Activated CD4-positive, alpha-beta T cell treated with anti-CD3 and anti-CD28 coated beads for 1 hour (primary cell): Measurements from ENCODE around the gene NKIRAS2.

Experiments
- DNase-seq: peaks from one replicate; pipeline ENCODE4 v3.0.0-alpha.2; 2020

NKIRAS2 gene

DNA sequence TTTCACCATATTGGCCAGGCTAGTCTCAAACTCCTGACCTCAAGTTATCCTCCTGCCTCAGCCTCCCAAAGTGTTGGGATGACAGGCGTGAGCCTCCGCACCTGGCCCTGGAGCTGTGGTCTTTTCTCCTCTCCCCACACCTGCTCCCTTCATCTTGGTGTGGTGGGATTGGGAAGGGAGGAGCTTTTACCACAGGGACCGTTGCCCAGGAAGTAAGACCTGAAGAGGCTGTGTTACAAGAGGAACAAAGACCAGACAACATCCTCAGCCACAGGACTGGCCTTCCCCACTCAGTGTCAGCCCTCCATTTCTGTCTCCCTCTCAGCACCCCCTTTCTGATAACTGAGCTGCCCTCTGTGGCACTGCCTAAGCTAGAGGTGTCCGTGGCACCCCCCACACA is 39.9 kb downstream of the NKIRAS2 start:
- no peak for DNase-seq

GRCh38 chr17:42060231-42060630 is 40.3 kb downstream of the NKIRAS2 start:
- DNase-seq: no peak

GRCh38 chr17:42061646-42062487 is 42.0 kb downstream of the NKIRAS2 start:
- no peak for DNase-seq

DNA sequence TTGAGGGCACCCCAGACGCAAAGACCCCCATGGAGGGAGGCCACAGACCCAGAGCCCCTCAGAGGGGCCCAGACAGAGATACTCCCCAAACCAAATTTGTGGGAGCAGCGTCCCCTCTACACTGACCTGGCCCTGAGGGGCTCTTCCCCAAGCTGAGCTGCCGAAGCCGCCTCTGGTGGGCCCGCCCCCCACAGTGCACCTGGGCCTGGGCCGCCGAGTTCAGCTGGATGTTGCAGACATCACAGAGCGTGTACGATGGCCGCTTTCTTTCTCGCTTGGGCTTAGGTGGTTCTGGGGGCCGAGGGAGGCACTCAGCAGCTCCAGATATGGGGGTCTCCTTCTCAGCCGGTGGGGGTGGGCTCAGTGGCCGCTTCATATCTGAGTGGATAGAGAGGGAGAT is 42.8 kb downstream of the NKIRAS2 start:
- DNase-seq: no peak

DNA sequence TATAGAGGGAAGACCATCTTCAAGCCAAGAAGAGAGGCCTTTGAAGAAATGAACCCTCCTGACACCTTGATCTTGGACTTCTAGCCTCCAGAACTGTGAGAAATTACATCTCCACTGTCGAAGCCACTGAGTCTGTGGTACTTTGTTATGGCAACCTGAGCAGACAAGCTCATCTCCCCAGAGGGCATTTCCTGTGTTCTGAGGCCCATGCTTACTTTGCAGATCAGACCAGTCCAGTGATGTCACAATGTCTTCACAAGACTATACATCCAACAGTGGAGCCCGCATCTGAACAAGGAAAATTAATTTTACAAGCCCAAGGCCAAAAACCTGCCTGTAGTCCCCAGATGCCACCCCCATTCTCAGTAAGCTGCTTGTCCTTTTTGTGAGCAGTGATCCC is 45.3 kb downstream of the NKIRAS2 start:
- no peak for DNase-seq

GRCh38 chr17:42067371-42068091 is 47.6 kb downstream of the NKIRAS2 start:
- DNase-seq: peak; percentile 54

DNA sequence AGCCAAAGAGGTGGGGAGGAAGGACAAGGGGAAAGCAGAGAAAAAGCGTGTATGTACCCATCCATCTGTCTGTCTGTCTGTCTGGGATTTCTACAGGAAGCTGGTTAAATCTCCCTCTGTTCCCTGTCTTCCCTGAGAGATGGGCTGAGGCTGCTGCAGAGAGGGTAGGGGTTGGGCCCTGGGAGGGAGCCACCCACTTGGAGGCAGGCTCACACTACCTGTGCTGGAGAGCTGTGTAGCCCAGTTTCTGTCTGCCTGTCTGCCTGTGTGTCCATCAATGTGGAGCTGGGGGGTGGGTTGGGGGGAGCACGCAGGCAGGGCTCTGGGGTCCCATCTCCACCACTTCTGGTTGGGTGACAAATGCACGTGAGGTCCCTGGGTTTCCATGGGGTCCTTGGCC is 49.1 kb downstream of the NKIRAS2 start:
- no peak for DNase-seq

DNA sequence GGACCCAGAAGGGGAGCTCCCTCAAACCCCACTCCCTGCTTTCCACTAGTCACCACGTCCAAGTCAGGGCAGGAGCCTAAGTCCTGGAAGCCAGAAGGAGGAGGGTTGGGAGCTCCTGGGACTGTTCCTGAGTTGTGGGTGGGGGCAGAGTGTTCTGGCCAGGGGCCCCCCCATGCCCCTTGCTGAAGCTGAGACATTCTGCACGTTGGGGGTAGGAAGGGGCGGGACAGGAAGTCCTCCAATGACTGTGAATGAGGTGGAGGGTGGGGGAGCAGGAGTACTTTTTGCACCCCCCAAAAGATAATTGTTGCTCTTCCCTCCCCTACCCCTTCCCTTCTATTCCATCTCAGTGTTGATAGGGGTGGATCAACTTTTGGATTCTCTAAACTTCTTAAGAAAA is 51.9 kb downstream of the NKIRAS2 start:
- DNase-seq: no peak

DNA sequence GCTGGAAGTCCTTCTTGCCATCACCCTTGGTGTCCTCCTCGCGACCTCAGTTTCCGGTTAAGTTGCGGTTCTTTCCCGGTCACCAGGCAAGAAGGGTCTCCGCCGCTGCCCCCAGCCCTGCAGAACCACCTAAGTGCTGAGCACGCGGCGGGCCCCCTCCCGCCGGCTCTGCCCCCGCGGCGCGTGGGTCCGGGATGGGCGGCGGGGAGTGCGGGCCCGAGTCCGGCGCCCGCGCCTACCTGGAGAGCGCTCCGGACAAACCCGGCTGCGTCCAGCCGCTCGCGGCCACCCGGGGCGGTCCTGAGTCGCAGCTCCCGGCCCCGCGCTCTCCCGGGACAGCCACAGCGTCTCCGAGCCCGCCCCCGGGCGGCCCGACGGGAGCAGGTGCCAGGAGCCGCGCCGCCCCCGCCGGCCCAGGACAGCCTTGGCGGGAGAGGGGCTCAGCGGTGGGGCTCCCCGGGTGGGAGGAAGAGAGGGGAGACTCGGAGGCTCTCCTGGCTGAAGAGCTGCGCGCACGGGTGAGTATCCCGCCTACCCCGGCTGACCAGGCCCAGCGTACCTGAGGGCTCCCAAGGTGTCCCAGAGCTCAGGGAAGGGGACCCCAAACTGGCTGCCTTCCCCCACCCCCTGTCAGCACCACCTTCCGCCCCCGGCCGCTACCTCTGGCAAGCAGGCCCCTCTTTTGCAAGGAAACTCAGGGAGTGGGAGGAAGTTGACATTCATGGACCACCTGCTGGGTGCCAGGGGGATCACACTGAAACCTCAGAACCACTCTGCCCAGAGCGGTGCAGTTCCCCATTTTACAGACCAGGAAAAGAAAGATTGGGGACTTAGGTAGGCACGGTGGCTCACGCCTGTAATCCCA is 52.7 kb downstream of the NKIRAS2 start:
- DNase-seq: no peak
